GM12874 (cell line): ENCODE measurements around the gene CCDC33.

ENCODE experiments used
- CTCF ChIP-seq: IDR thresholded peaks from 2 replicates; pipeline ENCODE4 v1.5.1; 2011; ENCODE audit warnings: low read depth, mild to moderate bottlenecking, control low read depth, low read length, moderate library complexity; ENCODE audit not compliant: insufficient read depth

The CCDC33 gene

DNA sequence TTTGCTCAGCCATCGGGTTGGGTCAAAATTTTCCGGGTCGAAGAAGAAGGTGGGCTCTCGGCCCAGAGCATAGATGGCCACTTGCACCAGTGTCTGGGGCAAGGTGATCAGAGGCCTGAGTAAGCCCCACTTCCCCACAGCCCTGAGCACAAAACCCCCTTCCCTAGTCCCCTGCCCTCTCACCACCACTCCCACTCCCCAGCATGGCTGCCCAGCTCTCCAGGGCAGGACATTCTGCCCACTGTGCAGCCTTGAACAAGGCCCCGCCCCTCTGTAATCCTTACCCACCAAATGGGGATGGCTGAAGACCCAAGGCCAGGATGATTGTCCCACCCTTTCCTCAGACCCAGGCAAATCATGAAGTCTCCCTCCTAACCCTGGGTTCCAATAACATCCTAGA is 102.5 kb downstream of the CCDC33 start:
- TF ChIP-seq CTCF = no peak

- TF ChIP-seq CTCF = no peak
Observed at GRCh38 chr15:74339371-74339770, 103.2 kb downstream of the CCDC33 start.

- TF ChIP-seq CTCF = no peak
Observed at GRCh38 chr15:74340150-74340549, 104.0 kb downstream of the CCDC33 start.

DNA sequence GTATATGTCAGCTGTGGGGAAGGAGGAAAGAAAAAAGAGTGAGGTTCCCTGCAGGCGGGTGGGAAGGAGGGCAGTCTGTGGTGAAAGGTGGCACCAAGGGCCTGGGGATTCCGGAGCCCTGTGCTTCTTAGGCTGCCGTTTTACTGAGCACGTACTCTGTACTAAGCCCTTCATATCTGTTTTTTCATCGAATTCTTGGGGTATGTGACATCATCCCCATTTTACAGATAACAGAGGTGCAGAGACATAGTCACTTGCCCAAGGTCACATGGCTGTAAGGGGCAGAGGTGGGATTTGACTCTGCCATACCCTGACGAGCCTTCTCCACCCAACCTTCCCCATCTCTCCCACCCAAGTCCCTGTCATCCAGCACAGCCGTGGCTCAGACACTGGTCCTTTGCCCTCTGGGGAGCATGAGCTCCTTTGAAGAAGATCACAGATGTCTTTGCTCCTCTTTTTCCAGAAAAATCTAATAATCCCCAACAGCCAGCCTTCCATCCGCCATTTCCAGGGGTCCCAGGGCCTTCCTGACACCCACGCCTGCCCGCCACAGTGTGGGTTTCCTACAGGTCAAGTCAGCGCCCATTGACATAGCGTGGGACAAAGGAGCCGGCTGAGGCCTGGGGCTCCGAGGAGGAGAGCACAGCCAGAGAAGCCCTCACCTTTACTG is 107.1 kb downstream of the CCDC33 start:
- no peak for TF ChIP-seq CTCF

GRCh38 chr15:74343797-74344127 is 107.6 kb downstream of the CCDC33 start:
- no peak for TF ChIP-seq CTCF

DNA sequence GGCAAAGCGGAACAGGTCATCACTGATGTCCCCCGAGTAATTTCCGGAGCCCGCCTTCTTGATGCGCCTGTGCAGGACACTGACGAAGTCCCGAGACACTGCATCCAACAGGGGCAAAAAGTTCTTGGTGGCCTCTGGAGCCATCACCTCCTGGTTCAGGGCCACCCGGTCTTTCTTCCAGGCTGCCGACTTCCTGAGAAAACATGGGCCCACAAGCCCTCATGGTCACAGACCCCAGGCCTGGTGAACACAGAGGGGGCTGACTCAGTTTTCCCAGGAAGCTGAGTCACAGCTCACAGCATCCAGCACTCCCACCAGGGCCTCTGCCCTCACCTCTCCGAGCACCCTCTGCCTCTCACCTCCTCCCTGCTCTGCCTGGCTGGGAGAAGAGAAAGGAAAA is 108.9 kb downstream of the CCDC33 start:
- no peak for TF ChIP-seq CTCF

GRCh38 chr15:74347757-74348250 is 111.7 kb downstream of the CCDC33 start:
- no peak for TF ChIP-seq CTCF

- no peak for TF ChIP-seq CTCF
Observed at GRCh38 chr15:74349241-74349778, 113.2 kb downstream of the CCDC33 start.
